ELR (cell line): Measurements from ENCODE around the gene TUT4.
A peak's percentile ranks its signal among the peaks of the same experiment; 100 is the strongest.

ENCODE experiments used
- DNase-seq: peaks from one replicate; pipeline ENCODE4 v3.0.0-alpha.2; 2015; ENCODE audit warnings: low read depth

TUT4 gene

GRCh38 chr1:52472384-52472783 is 80.5 kb downstream of the TUT4 start:
- DNase-seq = no peak

GRCh38 chr1:52469108-52469507 is 83.8 kb downstream of the TUT4 start:
- DNase-seq = no peak

GRCh38 chr1:52463891-52464290 is 89.0 kb downstream of the TUT4 start:
- no peak for DNase-seq

DNA sequence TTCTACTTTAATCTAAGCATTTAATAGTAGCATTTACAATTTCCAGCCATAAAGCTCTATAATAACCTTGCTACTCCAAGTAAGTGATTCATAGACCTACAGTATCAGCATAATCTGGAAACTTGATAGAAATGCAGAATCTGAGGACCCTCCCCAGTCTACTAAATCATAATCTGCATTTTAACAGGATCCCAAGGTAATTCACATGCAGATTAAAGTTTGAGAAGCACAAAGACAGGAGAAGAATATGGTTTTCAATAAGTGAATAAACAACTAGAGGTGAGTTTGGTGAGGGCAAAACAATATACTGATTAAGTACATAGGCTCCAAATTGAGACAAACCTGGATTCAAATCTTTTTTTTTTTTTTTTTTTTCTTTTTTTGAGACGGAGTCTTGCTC is 91.1 kb downstream of the TUT4 start:
- no peak for DNase-seq

DNA sequence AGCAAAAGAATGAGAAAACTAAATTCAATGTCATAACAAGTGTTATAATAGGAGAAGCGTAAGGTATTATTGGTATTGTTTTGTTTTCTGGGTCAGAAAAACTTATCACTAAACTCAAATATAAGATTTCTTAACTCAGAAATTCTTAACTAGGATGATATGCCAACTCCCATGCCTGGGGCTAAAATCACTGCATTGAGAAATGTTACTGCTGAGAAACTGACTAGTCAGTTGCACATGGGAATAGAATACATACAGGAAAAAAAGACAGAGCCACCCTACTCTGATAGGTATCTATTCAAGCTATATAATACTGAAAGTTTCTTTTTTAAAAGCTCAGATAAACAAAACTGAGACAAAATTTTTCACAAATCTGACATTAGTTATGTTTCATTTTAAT is 92.2 kb downstream of the TUT4 start:
- peak; percentile 5 for DNase-seq

- DNase-seq = no peak
Observed at GRCh38 chr1:52455686-52456085, 97.2 kb downstream of the TUT4 start.

DNA sequence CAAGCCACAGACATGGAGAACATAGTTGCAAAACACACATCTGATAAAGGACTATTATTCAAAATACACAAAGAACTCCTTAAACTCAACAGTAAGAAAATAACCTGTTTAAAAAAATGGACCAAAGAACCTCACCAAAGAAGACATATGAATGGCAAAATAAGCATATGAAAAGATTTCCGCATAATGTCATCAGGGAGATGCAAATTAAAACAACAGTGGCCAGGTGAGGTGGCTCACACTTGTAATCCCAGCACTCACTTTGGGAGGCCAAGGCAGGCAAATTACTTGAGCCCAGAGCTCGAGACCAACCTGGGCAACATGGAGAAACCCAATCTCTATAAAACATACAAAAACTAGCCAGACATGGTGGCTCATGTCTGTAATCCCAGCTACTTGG is 98.1 kb downstream of the TUT4 start:
- DNase-seq = no peak

- no peak for DNase-seq
Observed at GRCh38 chr1:52454127-52454526, 98.8 kb downstream of the TUT4 start.

DNA sequence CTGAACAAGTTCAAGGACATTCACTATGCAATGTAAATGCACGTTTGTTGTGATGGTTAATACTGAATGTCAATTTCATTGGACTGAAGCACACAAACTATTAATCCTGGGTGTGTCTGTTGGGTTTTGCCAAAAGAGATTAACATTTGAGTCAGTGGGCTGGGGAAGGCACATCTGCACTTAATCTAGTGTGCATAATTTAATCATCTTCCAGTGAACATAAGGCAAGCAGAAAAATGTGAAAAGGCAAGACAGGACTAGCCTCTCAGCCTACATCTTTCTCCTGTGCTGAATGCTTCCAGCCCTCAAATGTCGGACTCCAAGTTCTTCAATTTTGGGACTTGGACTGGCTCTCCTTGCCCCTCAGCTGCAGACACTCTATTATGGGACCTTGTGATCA is 108.4 kb downstream of the TUT4 start:
- no peak for DNase-seq

DNA sequence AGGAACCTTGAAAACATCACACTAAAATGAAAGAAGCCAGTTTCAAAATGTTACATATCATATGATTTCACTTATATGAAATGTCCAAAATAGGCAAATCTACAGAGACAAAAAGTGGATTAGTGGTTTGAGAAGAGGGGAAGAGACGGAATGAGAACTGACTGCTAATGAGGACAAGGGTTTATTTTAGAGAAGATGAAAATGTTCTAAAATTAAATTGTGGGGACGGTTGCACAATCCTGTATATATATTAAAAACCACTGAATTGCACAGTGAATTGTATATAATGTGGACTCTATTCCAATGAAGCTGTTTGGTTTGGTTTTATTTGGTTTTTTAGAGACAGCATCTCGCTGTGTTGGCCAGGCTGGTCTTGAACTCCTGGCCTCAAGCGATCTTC is 112.9 kb downstream of the TUT4 start:
- DNase-seq = no peak

GRCh38 chr1:52436817-52437216 is 116.1 kb downstream of the TUT4 start:
- DNase-seq = no peak

GRCh38 chr1:52435650-52436049 is 117.2 kb downstream of the TUT4 start:
- no peak for DNase-seq

GRCh38 chr1:52435211-52435610 is 117.7 kb downstream of the TUT4 start:
- DNase-seq = no peak

- DNase-seq = no peak
Observed at GRCh38 chr1:52432807-52433206, 120.1 kb downstream of the TUT4 start.

- no peak for DNase-seq
Observed at GRCh38 chr1:52427152-52427551, 125.7 kb downstream of the TUT4 start.

DNA sequence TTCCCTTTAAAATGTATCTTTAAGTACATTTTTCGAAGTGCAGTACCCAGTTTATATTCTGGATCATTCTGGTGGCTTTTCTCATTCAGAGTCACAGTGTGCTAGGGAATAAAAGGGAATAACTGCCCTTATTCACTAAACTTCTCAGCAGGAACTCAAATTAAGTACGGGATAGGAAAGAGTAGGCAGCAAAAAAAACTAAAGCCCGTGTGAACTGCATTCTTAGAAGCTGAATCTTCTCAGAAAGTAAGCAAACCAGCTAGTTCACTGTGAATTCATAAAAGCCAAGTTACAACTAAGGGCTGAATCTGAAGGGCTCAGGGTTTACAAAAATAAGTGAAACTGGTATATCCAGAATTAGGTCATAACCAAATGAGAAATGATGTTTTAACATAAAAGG is 126.5 kb downstream of the TUT4 start:
- DNase-seq = peak; percentile 53

- DNase-seq = peak; percentile 57
Observed at GRCh38 chr1:52424813-52425212, 128.1 kb downstream of the TUT4 start.

DNA sequence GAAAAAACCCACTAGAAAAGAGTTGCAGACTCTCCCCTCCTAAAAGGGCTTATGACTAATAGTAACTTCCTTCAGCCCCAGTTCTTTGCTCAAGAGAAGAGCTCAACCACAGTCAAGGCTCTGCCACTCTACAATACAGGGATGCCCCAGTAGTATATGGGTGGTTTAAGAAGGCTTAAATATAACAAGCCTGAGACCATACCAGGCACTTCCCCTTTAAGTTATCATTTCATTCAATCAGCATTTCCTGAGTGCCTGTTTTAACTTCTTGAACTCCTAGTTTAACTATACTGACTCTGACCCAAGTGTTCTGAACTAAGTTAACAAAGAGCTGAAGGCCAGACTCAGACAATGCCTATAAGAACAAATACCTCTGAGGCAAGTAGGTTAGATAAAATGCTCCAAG is 128.7 kb downstream of the TUT4 start:
- DNase-seq = peak; percentile 44

- DNase-seq = no peak
Observed at GRCh38 chr1:52423771-52424170, 129.1 kb downstream of the TUT4 start.

- DNase-seq = no peak
Observed at GRCh38 chr1:52423055-52423454, 129.8 kb downstream of the TUT4 start.

- no peak for DNase-seq
Observed at GRCh38 chr1:52420713-52421112, 132.2 kb downstream of the TUT4 start.

GRCh38 chr1:52416811-52417210 is 136.1 kb downstream of the TUT4 start:
- DNase-seq = no peak

- no peak for DNase-seq
Observed at GRCh38 chr1:52414942-52415341, 137.9 kb downstream of the TUT4 start.

GRCh38 chr1:52413410-52413989 is 139.4 kb downstream of the TUT4 start:
- peak; percentile 20 for DNase-seq

GRCh38 chr1:52404975-52405338 is 147.9 kb downstream of the TUT4 start:
- no peak for DNase-seq
